GM18517 (cell line): ENCODE measurements around the gene TAS1R1.

ENCODE experiments used
- ATAC-seq: cut with Tn5 transposase; IDR thresholded peaks from one replicate; pipeline ENCODE4 v1.9.1; 2021; ENCODE audit warnings: mild to moderate bottlenecking, moderate library complexity; ENCODE audit not compliant: unreplicated experiment

TAS1R1 gene

DNA sequence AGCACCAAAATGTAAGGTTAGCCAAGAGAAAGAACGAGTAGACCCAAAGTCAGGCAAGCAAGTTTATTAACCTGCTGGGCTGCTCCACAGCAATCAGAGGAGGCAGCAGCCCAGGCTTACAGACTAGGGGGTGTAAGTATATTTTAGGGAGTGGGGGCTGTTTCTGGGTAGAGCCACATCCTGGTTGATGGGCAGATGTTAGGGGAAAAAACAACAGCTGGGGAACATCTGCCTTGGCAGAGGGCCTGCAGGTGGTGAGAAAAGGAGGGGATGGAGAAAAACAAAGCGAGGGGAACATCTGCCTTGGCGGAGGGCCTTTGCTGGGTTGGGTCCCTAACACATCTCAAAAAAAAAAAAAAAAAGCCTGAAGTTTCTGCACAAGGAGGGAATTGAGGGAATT, 15.0 kb downstream of the TAS1R1 start:
- no peak for ATAC-seq

DNA sequence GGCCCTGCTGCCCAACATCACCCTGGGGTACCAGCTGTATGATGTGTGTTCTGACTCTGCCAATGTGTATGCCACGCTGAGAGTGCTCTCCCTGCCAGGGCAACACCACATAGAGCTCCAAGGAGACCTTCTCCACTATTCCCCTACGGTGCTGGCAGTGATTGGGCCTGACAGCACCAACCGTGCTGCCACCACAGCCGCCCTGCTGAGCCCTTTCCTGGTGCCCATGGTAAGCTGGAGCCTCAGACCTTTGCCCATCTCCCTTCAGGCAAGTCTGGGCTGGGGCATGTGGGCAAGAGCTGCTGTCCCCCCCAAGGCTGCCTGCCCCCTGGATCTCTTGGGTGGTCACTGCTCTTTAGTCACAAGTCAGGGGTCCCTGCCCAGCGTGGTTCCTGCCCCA, 15.9 kb downstream of the TAS1R1 start:
- no peak for ATAC-seq

- no peak for ATAC-seq
These were observed 17.7 kb downstream of the TAS1R1 start for GRCh38 chr1:6572653-6573383.

DNA sequence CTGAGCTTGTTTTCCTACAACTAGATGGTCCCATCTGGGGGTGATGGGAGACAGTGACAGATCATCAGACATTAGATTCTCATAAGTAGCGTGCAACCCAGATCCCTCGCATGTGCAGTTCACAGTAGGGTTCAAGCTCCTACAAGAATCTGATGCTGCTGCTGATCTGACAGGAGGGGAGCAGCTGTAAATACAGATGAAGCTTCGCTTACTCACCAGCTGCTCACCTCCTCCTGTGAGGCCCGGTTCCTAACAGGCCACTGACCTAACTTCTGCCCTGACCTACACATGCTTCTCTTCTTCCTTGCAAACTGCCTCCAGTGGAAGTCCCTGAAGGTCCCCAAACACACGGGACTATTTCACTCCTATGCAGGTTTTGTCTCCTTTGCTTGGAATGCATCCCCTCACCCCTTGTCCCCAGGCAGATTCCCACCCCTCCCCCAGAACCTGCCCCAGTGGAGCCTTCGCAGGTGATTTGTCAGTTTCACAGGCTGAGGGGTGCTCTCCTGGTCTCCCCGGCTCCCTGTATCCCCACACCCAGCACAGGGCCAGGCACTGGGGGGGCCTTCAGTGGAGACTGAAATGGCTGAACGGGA, 19.0 kb downstream of the TAS1R1 start:
- no peak for ATAC-seq

GRCh38 chr1:6574818-6575217, 19.7 kb downstream of the TAS1R1 start:
- no peak for ATAC-seq

GRCh38 chr1:6577831-6578525, 22.9 kb downstream of the TAS1R1 start:
- no peak for ATAC-seq

DNA sequence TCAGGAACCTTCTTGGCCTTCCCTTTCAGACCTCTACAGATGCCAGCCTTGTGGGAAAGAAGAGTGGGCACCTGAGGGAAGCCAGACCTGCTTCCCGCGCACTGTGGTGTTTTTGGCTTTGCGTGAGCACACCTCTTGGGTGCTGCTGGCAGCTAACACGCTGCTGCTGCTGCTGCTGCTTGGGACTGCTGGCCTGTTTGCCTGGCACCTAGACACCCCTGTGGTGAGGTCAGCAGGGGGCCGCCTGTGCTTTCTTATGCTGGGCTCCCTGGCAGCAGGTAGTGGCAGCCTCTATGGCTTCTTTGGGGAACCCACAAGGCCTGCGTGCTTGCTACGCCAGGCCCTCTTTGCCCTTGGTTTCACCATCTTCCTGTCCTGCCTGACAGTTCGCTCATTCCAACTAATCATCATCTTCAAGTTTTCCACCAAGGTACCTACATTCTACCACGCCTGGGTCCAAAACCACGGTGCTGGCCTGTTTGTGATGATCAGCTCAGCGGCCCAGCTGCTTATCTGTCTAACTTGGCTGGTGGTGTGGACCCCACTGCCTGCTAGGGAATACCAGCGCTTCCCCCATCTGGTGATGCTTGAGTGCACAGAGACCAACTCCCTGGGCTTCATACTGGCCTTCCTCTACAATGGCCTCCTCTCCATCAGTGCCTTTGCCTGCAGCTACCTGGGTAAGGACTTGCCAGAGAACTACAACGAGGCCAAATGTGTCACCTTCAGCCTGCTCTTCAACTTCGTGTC, 23.7 kb downstream of the TAS1R1 start:
- no peak for ATAC-seq

DNA sequence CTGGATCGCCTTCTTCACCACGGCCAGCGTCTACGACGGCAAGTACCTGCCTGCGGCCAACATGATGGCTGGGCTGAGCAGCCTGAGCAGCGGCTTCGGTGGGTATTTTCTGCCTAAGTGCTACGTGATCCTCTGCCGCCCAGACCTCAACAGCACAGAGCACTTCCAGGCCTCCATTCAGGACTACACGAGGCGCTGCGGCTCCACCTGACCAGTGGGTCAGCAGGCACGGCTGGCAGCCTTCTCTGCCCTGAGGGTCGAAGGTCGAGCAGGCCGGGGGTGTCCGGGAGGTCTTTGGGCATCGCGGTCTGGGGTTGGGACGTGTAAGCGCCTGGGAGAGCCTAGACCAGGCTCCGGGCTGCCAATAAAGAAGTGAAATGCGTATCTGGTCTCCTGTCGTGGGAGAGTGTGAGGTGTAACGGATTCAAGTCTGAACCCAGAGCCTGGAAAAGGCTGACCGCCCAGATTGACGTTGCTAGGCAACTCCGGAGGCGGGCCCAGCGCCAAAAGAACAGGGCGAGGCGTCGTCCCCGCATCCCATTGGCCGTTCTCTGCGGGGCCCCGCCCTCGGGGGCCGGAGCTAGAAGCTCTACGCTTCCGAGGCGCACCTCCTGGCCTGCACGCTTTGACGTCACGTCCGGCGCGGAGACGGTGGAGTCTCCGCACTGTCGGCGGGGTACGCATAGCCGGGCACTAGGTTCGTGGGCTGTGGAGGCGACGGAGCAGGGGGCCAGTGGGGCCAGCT, 24.4 kb downstream of the TAS1R1 start, which contains the start of gene ZBTB48:
TSS of gene ZBTB48 (plus strand) at position 621 of the 745 bp plus-strand sequence. CDS start 616 bp downstream, outside the sequence.
- peak; percentile 88 for ATAC-seq

GRCh38 chr1:6580119-6580592, 25.0 kb downstream of the TAS1R1 start:
- no peak for ATAC-seq

- no peak for ATAC-seq
These were observed 25.7 kb downstream of the TAS1R1 start for GRCh38 chr1:6580593-6581409.

DNA sequence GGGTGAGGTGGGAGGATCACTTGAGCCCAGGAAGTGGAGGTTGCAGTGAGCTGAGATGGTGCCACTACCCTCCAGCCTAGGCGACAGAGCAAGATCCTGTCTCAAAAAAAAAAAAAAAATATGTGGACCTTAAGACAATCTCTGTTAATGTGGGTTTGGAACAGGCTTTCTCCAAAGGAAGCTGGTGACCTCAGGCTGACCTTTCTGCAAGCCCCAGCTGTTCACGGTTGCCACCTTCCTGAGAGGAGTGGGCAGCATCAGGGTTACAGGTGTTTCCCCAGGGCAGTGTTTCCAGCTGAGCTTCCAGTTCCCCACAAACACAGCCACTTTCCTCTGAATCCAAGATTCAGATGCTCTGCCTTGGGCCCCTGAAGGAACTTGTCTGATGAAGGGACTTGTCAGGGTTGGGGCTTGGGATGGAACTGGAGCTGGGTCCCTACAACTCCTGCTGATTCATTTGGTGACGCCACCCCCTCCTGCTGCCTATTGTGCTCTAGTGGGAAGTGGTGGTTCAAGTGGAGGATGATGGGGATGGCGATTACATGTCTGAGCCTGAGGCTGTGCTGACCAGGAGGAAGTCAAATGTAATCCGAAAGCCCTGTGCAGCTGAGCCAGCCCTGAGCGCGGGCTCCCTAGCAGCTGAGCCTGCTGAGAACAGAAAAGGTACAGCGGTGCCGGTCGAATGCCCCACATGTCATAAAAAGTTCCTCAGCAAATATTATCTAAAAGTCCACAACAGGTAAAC, 26.6 kb downstream of the TAS1R1 start:
- no peak for ATAC-seq

GRCh38 chr1:6582370-6582769, 27.3 kb downstream of the TAS1R1 start:
- ATAC-seq, result no peak

GRCh38 chr1:6584126-6585080, 29.3 kb downstream of the TAS1R1 start:
- ATAC-seq, result no peak

- no peak for ATAC-seq
These were observed 30.1 kb downstream of the TAS1R1 start for GRCh38 chr1:6585081-6585722.

DNA sequence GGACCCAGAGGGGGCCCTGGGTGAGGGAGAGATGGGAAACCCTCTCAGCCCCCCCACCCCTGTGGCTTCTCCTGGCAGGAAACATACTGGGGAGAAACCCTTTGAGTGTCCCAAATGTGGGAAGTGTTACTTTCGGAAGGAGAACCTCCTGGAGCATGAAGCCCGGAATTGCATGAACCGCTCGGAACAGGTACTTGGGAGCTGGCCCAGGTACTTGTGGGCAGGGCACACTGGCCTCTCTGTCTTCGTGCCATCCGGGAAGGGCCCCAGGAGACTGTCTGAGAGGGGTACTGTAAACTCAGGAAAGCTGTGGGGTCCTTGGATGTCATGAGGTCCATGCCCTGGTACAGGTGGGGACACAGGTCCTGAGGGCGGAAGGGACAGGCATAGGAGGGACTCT, 30.7 kb downstream of the TAS1R1 start:
- no peak for ATAC-seq

DNA sequence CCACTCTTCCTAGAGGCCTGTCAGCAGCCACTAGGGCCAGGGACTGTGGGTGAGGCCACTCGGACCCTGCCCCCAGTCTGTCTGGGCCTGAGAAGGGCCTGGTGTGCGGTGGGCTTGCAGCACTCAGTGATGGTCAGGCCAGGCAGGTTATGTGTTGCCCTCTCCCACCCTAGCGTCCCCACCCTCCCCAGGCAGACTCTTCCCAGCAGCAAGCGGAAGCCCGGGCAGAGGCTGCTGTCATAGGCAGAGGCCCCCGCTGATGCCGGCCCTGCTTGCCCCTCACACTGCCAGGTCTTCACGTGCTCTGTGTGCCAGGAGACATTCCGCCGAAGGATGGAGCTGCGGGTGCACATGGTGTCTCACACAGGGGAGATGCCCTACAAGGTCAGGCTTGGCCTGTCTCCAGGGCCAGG, 31.3 kb downstream of the TAS1R1 start:
- ATAC-seq, result no peak

GRCh38 chr1:6587261-6588005, 32.3 kb downstream of the TAS1R1 start:
- ATAC-seq, result no peak
